Small intestine (tissue), 7 donors: ENCODE measurements around the gene ANKRD23. TPM values are rescaled to one million over a fixed set of nuclear protein-coding genes. Genes with fewer than 3 reads are reported as not detected.

Source experiments
- DNase-seq, 2 donors: peaks; one replicate each; pipeline versions ENCODE4 v3.0.0 to v3.0.0-alpha.2; 2013
- FAIRE-seq: peaks from 2 replicates; lab custom pipeline; 2012; peaks lifted over from hg19 to GRCh38; lab: Jason Lieb, UNC
- H3K27ac ChIP-seq, 3 donors: one replicate each; pipeline ENCODE4 v1.5.1; 2013; ENCODE audit warnings: low read length in 2 of 3, mild to moderate bottlenecking in 2 of 3, control low read depth in 1 of 3, inconsistent platforms in 1 of 3, low read depth in 1 of 3, moderate library complexity in 1 of 3
- H3K27me3 ChIP-seq, 3 donors: one replicate each; pipeline ENCODE4 v1.6.1; 2013; ENCODE audit warnings: low read length in 3 of 3, inconsistent platforms in 1 of 3; ENCODE audit not compliant: control insufficient read depth in 3 of 3, insufficient read depth in 3 of 3
- H3K36me3 ChIP-seq, 3 donors: one replicate each; pipeline ENCODE4 v1.6.1; 2013; ENCODE audit warnings: low read length in 3 of 3, inconsistent platforms in 1 of 3, low read depth in 1 of 3, mild to moderate bottlenecking in 1 of 3, moderate library complexity in 1 of 3; ENCODE audit not compliant: control insufficient read depth in 3 of 3, insufficient read depth in 2 of 3
- H3K4me1 ChIP-seq, 3 donors: one replicate each; pipeline ENCODE4 v1.6.1; 2013; ENCODE audit warnings: low read length in 2 of 3, inconsistent platforms in 1 of 3, low read depth in 1 of 3, mild to moderate bottlenecking in 1 of 3, moderate library complexity in 1 of 3; ENCODE audit not compliant: control insufficient read depth in 3 of 3, insufficient read depth in 2 of 3
- H3K4me3 ChIP-seq, 3 donors: one replicate each; pipeline ENCODE4 v1.5.1; 2013; ENCODE audit warnings: low read length in 3 of 3, control low read depth in 1 of 3, inconsistent platforms in 1 of 3, low read depth in 1 of 3, mild to moderate bottlenecking in 1 of 3, moderate library complexity in 1 of 3
- H3K9me3 ChIP-seq, 2 donors: one replicate each; pipeline ENCODE4 v1.6.1; 2013; ENCODE audit warnings: low read depth in 1 of 2, low read length in 1 of 2; ENCODE audit not compliant: control insufficient read depth in 2 of 2, insufficient read depth in 1 of 2
- WGBS, 3 donors: extraction: QIAGEN DNeasy Blood & Tissue Kit; methylation state at CpG; one replicate each; pipeline ENCODE4 v1.1.7; 2013; 5-methylcytosine and 5-hydroxymethylcytosine counted together
- polyA plus RNA-seq, 4 donors: library from polyadenylated mRNA; stranded (reverse) in 3 of 4; unstranded in 1 of 4; fragments of 200-250 nt in 3 of 4; fragments of 120-200 nt in 1 of 4; gene quantifications; one replicate each; pipeline versions ENCODE4 v1.2.1 to v1.2.3, GENCODE V29; 2013
- donor health status: healthy with polysubstance abuse.
- donor health status: control.
- donor health status: control.
- donor health status: Bipolar disorder and iron deficiency.
- donor health status: healthy.

The ANKRD23 gene
- polyA plus RNA-seq, 4 donors: 2.2 to 4.0 (median 3.2) TPM

GRCh38 chr2:96867756-96868554 is 24.1 kb upstream of the ANKRD23 start:
- Histone ChIP-seq H3K4me3 (peak overlapping the region; percentile 76 to 96 (median 81)), H3K4me1 (peaks cover 0 to 29% (median 6%) of the 10 kb centered on the region in 3 donors), H3K27ac (peak overlapping the region; percentile 32 to 91 (median 91)), H3K36me3 (peaks cover 0 to 51% (median 2%) of the 10 kb centered on the region in 3 donors), H3K27me3 (no peaks in the 10 kb centered on the region), H3K9me3 (no peaks in the 10 kb centered on the region)
- 10 to 13% (median 12%) methylated on average over 26 to 27 of the region's 27 CpGs for WGBS, 3 donors
- FAIRE-seq (no peak), DNase-seq (peak in 1 of 2 donors; percentile 55)

- no peaks in the 10 kb centered on the region for H3K27me3 ChIP-seq
- no peak for DNase-seq
- H3K4me3 ChIP-seq: peak overlapping the region in 2 of 3 donors; percentile 76 to 96
- H3K27ac ChIP-seq: peak overlapping the region in 2 of 3 donors; percentile 91
- peaks cover 0 to 27% (median 6%) of the 10 kb centered on the region in 3 donors for H3K4me1 ChIP-seq
- 36 to 52% (median 46%) methylated on average over 21 to 22 of the region's 22 CpGs for WGBS, 3 donors
- H3K36me3 ChIP-seq: peaks cover 0 to 53% (median 2%) of the 10 kb centered on the region in 3 donors
- H3K9me3 ChIP-seq: no peaks in the 10 kb centered on the region
- FAIRE-seq: no peak
Observed at GRCh38 chr2:96866986-96867755, 23.4 kb upstream of the ANKRD23 start.

GRCh38 chr2:96866586-96866985 is 22.8 kb upstream of the ANKRD23 start:
- Histone ChIP-seq H3K36me3 (peaks cover 0 to 57% (median 2%) of the 10 kb centered on the region in 3 donors), H3K4me3 (no peak overlapping the region), H3K4me1 (peaks cover 0 to 32% (median 6%) of the 10 kb centered on the region in 3 donors), H3K27me3 (no peaks in the 10 kb centered on the region), H3K9me3 (no peaks in the 10 kb centered on the region), H3K27ac (no peak overlapping the region)
- FAIRE-seq: no peak
- DNase-seq: no peak
- 62 to 87% (median 66%) methylated on average over 4 to 8 of the region's 8 CpGs for WGBS, 3 donors

GRCh38 chr2:96866149-96866548 is 22.3 kb upstream of the ANKRD23 start:
- Histone ChIP-seq H3K4me1 (peaks cover 0 to 36% (median 6%) of the 10 kb centered on the region in 3 donors), H3K9me3 (no peaks in the 10 kb centered on the region), H3K27ac (no peak overlapping the region), H3K4me3 (no peak overlapping the region), H3K27me3 (no peaks in the 10 kb centered on the region), H3K36me3 (peaks cover 0 to 62% (median 2%) of the 10 kb centered on the region in 3 donors)
- FAIRE-seq (no peak), DNase-seq (no peak)
- 76 to 90% (median 87%) methylated on average over 13 to 14 of the region's 14 CpGs for WGBS, 3 donors

GRCh38 chr2:96865654-96866053 is 21.8 kb upstream of the ANKRD23 start:
- Histone ChIP-seq H3K36me3 (peaks cover 0 to 67% (median 2%) of the 10 kb centered on the region in 3 donors), H3K9me3 (no peaks in the 10 kb centered on the region), H3K4me3 (no peak overlapping the region), H3K4me1 (peaks cover 0 to 32% (median 6%) of the 10 kb centered on the region in 3 donors), H3K27ac (no peak overlapping the region), H3K27me3 (no peaks in the 10 kb centered on the region)
- FAIRE-seq (no peak), DNase-seq (no peak)
- 82 to 92% (median 90%) methylated on average over 16 of the region's 16 CpGs for WGBS, 3 donors

- no peaks in the 10 kb centered on the region for H3K9me3 ChIP-seq
- H3K36me3 ChIP-seq: peaks cover 0 to 75% (median 2%) of the 10 kb centered on the region in 3 donors
- FAIRE-seq (no peak), DNase-seq (no peak)
- H3K4me1 ChIP-seq: peaks cover 0 to 28% (median 6%) of the 10 kb centered on the region in 3 donors
- no peak overlapping the region for H3K27ac ChIP-seq
- no peaks in the 10 kb centered on the region for H3K27me3 ChIP-seq
- WGBS, 3 donors: 84 to 86% (median 85%) methylated on average over 25 of the region's 25 CpGs
- H3K4me3 ChIP-seq: no peak overlapping the region
Observed at GRCh38 chr2:96864343-96865091, 20.7 kb upstream of the ANKRD23 start.

- Histone ChIP-seq H3K4me1 (peaks cover 0 to 34% (median 6%) of the 10 kb centered on the region in 3 donors), H3K27me3 (no peaks in the 10 kb centered on the region), H3K9me3 (no peaks in the 10 kb centered on the region), H3K36me3 (peaks cover 0 to 75% (median 2%) of the 10 kb centered on the region in 3 donors), H3K4me3 (no peak overlapping the region), H3K27ac (no peak overlapping the region)
- 89 to 92% (median 89%) methylated on average over 18 to 19 of the region's 19 CpGs for WGBS, 3 donors
- DNase-seq: no peak
- FAIRE-seq: no peak
Observed at GRCh38 chr2:96863575-96864342, 19.9 kb upstream of the ANKRD23 start.
